ENCODE data around the gene EPRS1. TPM values are rescaled to one million over a fixed set of nuclear protein-coding genes. Genes with fewer than 3 reads are reported as not detected.

Gene EPRS1
- polyA plus RNA-seq, 1 donor from 2014 or later = 51.6 TPM

GRCh38 chr1:220093361-220094015 is 47.2 kb upstream of the EPRS1 start:
- Histone ChIP-seq H3K36me3 (ENCODE audit: insufficient read depth, low read length) (no peaks in the 10 kb centered on the region), H3K27ac (ENCODE audit: low read length) (no peak overlapping the region), H4K20me1 (ENCODE audit: insufficient read depth) (no peaks in the 10 kb centered on the region), H3K27me3 (ENCODE audit: insufficient read depth, low read depth, low read length) (no peaks in the 10 kb centered on the region), H2AFZ (ENCODE audit: low read depth, low read length) (no peak overlapping the region), H3K4me3 (ENCODE audit: low read length) (peak overlapping the region; percentile 99), H3K4me2 (ENCODE audit: low read length) (peak overlapping the region; percentile 31), H3F3A (ENCODE audit: insufficient read depth, low read length, poor library complexity, severe bottlenecking) (no peaks in the 10 kb centered on the region), H3K9ac (ENCODE audit: low read length) (no peak overlapping the region), H3K79me2 (replicated peaks; ENCODE audit: insufficient read depth, low read length) (peaks cover 26% of the 10 kb centered on the region), H3K9me3 (ENCODE audit: low read length) (no peaks in the 10 kb centered on the region), H3K9me2 (ENCODE audit: insufficient read depth, low read length) (no peaks in the 10 kb centered on the region)
- TF ChIP-seq MXI1 (conservative IDR thresholded peaks at IDR 0.05; ENCODE audit: poor library complexity, severe bottlenecking) (no peak), RAD21 (conservative IDR thresholded peaks at IDR 0.05) (no peak), EZH2 (IDR thresholded peaks at IDR 0.05; ENCODE audit: borderline replicate concordance, insufficient read depth, low read length, poor library complexity, severe bottlenecking) (no peak), REST (IDR thresholded peaks at IDR 0.05; ENCODE audit: borderline replicate concordance) (no peak), EP300 (conservative IDR thresholded peaks at IDR 0.05; ENCODE audit: poor library complexity, severe bottlenecking) (no peak), POLR2AphosphoS5 (IDR thresholded peaks at IDR 0.05) (no peak), TAF1 (IDR thresholded peaks at IDR 0.05; ENCODE audit: low read depth) (no peak), CTCF (IDR thresholded peaks at IDR 0.05; ENCODE audit: poor library complexity, severe bottlenecking) (no peak), SMC3 (conservative IDR thresholded peaks at IDR 0.05; ENCODE audit: poor library complexity) (no peak)

- no peaks in the 10 kb centered on the region for H4K20me1 ChIP-seq (ENCODE audit: insufficient read depth)
- H3K79me2 ChIP-seq (replicated peaks; ENCODE audit: insufficient read depth, low read length) = peaks cover 26% of the 10 kb centered on the region
- H3K4me3 ChIP-seq (ENCODE audit: low read length) = no peak overlapping the region
- no peaks in the 10 kb centered on the region for H3K9me2 ChIP-seq (ENCODE audit: insufficient read depth, low read length)
- H3K9ac ChIP-seq (ENCODE audit: low read length) = no peak overlapping the region
- H3K27ac ChIP-seq (ENCODE audit: low read length) = no peak overlapping the region
- no peaks in the 10 kb centered on the region for H3K36me3 ChIP-seq (ENCODE audit: insufficient read depth, low read length)
- no peaks in the 10 kb centered on the region for H3K27me3 ChIP-seq (ENCODE audit: insufficient read depth, low read depth, low read length)
- no peak overlapping the region for H3K4me2 ChIP-seq (ENCODE audit: low read length)
- TF ChIP-seq EZH2 (IDR thresholded peaks at IDR 0.05; ENCODE audit: borderline replicate concordance, insufficient read depth, low read length, poor library complexity, severe bottlenecking) (no peak), SMC3 (conservative IDR thresholded peaks at IDR 0.05; ENCODE audit: poor library complexity) (no peak), TAF1 (IDR thresholded peaks at IDR 0.05; ENCODE audit: low read depth) (no peak)
- H3K9me3 ChIP-seq (ENCODE audit: low read length) = no peaks in the 10 kb centered on the region
- no peak overlapping the region for H2AFZ ChIP-seq (ENCODE audit: low read depth, low read length)
- no peaks in the 10 kb centered on the region for H3F3A ChIP-seq (ENCODE audit: insufficient read depth, low read length, poor library complexity, severe bottlenecking)
Measured at GRCh38 chr1:220092694-220093093, 46.4 kb upstream of the EPRS1 start.

Data from neural cell (in vitro differentiated cells).